Measurements from ENCODE around the gene HACD3.

The HACD3 gene
- long read RNA-seq, transcript HACD3-201 (11 exons, 3,228 nt) = major isoform, 492 of 537 reads
- long read RNA-seq, transcript HACD3-206 (12 exons, 1,465 nt) = minor isoform, 7 of 537 reads
- long read RNA-seq, partial matches to known transcripts = 19 of 537 reads
- long read RNA-seq, other reads (novel, unspliced or antisense) = 18 of 537 reads

- H3K27me3 ChIP-seq (ENCODE audit: insufficient read depth, poor library complexity, severe bottlenecking) = no peaks in the 10 kb centered on the region
- DNase-seq (ENCODE audit: low read depth in 1 of 2, low spot score in 1 of 2) = peak; percentile 77 to 82
- H3K27ac ChIP-seq (replicated peaks) = peak within 1 kb of the TSS; percentile 83
- H3K4me3 ChIP-seq (replicated peaks; ENCODE audit: insufficient read depth, low read length) = peak within 1 kb of the TSS; percentile 81
- TF ChIP-seq POLR2AphosphoS5 (IDR thresholded peaks at IDR 0.05; ENCODE audit: low read depth) = peak; percentile 61; the same call in 1 of the 2 replicates
- TF ChIP-seq CTCF (IDR thresholded peaks at IDR 0.05; ENCODE audit: insufficient read depth, low read length) = no peak
- no peak for TF ChIP-seq SPI1 (IDR thresholded peaks at IDR 0.05; ENCODE audit: borderline replicate concordance, low read depth)
- TF ChIP-seq GABPA (IDR thresholded peaks at IDR 0.05; ENCODE audit: low read depth) = no peak
- TF ChIP-seq REST (IDR thresholded peaks at IDR 0.05; ENCODE audit: insufficient replicate concordance, low read depth) = no peak
Measured at GRCh38 chr15:65530318-65531111, at the start of gene HACD3. Gene HACD3, plus strand, starts transcription at chr15:65530463. Its CDS starts 169 bp downstream, at chr15:65530632.

GRCh38 chr15:65484876-65485275 lies 45.4 kb upstream of the HACD3 start:
- Histone ChIP-seq H3K27me3 (ENCODE audit: insufficient read depth, poor library complexity, severe bottlenecking) (no peaks in the 10 kb centered on the region), H3K4me3 (replicated peaks; ENCODE audit: insufficient read depth, low read length) (no peak overlapping the region), H3K27ac (replicated peaks) (no peak overlapping the region)
- no peak for TF ChIP-seq SPI1 (IDR thresholded peaks at IDR 0.05; ENCODE audit: borderline replicate concordance, low read depth)
- TF ChIP-seq GABPA (IDR thresholded peaks at IDR 0.05; ENCODE audit: low read depth) = no peak
- TF ChIP-seq POLR2AphosphoS5 (IDR thresholded peaks at IDR 0.05; ENCODE audit: low read depth) = no peak
- no peak for TF ChIP-seq CTCF (IDR thresholded peaks at IDR 0.05; ENCODE audit: insufficient read depth, low read length)
- TF ChIP-seq REST (IDR thresholded peaks at IDR 0.05; ENCODE audit: insufficient replicate concordance, low read depth) = no peak
- no peak for DNase-seq (ENCODE audit: low read depth in 1 of 2, low spot score in 1 of 2)

- no peak overlapping the region for H3K27ac ChIP-seq (replicated peaks)
- TF ChIP-seq CTCF (IDR thresholded peaks at IDR 0.05; ENCODE audit: insufficient read depth, low read length) (no peak), REST (IDR thresholded peaks at IDR 0.05; ENCODE audit: insufficient replicate concordance, low read depth) (no peak), GABPA (IDR thresholded peaks at IDR 0.05; ENCODE audit: low read depth) (no peak), POLR2AphosphoS5 (IDR thresholded peaks at IDR 0.05; ENCODE audit: low read depth) (no peak), SPI1 (IDR thresholded peaks at IDR 0.05; ENCODE audit: borderline replicate concordance, low read depth) (no peak)
- H3K27me3 ChIP-seq (ENCODE audit: insufficient read depth, poor library complexity, severe bottlenecking) = no peaks in the 10 kb centered on the region
- H3K4me3 ChIP-seq (replicated peaks; ENCODE audit: insufficient read depth, low read length) = no peak overlapping the region
- DNase-seq (ENCODE audit: low read depth in 1 of 2, low spot score in 1 of 2) = no peak
Measured at GRCh38 chr15:65494076-65494475, 36.2 kb upstream of the HACD3 start.
